AG10803 (cell line): ENCODE results near the gene SCO2.

Source experiments
- DNase-seq: peaks from one replicate; pipeline ENCODE4 v3.0.0; 2010; ENCODE audit warnings: low read depth
- H3K4me3 ChIP-seq: 2 replicates; pipeline ENCODE4 v1.5.1; 2011; ENCODE audit warnings: mild to moderate bottlenecking, low read length, control low read depth
- TF ChIP-seq, protein P1 (sequence below): conservative IDR thresholded peaks from 2 replicates; pipeline ENCODE4 v1.5.1; 2011; ENCODE audit warnings: mild to moderate bottlenecking, low read length, control low read depth, inconsistent platforms

Gene SCO2

DNA sequence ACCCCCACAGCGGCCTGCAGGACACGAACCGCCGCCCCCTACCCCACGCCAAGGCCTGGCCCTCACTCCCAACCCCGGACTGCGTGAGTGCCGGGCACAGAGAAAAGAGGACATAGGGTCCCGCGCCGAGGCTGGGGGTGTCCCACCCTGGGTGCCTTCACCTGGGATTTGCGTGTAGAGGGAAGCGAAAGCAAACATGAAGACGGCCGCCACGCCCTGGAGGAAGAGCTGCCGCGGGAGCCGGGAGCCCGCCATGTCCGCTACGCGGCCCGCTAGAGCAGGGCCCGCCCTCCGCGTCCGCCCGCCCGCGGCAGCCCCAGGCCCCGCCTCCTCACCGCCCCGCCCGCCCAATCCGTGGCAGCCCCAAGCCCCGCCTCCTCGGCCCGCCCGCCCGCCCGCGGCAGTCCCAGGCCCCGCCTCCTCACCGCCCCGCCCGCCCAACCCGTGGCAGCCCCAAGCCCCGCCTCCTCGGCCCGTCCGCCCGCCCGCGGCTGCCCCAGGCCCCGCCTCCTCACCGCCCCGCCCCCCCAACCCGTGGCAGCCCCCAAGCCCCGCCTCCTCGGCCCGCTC is 17.9 kb downstream of the SCO2 start, which contains the start of gene LMF2:
Gene LMF2 (minus strand): TSS at position 282 of the 570 bp plus-strand sequence. CDS start 27 bp downstream, at position 255.
- TF ChIP-seq, protein P1, sequence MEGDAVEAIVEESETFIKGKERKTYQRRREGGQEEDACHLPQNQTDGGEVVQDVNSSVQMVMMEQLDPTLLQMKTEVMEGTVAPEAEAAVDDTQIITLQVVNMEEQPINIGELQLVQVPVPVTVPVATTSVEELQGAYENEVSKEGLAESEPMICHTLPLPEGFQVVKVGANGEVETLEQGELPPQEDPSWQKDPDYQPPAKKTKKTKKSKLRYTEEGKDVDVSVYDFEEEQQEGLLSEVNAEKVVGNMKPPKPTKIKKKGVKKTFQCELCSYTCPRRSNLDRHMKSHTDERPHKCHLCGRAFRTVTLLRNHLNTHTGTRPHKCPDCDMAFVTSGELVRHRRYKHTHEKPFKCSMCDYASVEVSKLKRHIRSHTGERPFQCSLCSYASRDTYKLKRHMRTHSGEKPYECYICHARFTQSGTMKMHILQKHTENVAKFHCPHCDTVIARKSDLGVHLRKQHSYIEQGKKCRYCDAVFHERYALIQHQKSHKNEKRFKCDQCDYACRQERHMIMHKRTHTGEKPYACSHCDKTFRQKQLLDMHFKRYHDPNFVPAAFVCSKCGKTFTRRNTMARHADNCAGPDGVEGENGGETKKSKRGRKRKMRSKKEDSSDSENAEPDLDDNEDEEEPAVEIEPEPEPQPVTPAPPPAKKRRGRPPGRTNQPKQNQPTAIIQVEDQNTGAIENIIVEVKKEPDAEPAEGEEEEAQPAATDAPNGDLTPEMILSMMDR: no peak
- DNase-seq: no peak
- peak within 1 kb of the TSS; percentile 97 for H3K4me3 ChIP-seq

DNA sequence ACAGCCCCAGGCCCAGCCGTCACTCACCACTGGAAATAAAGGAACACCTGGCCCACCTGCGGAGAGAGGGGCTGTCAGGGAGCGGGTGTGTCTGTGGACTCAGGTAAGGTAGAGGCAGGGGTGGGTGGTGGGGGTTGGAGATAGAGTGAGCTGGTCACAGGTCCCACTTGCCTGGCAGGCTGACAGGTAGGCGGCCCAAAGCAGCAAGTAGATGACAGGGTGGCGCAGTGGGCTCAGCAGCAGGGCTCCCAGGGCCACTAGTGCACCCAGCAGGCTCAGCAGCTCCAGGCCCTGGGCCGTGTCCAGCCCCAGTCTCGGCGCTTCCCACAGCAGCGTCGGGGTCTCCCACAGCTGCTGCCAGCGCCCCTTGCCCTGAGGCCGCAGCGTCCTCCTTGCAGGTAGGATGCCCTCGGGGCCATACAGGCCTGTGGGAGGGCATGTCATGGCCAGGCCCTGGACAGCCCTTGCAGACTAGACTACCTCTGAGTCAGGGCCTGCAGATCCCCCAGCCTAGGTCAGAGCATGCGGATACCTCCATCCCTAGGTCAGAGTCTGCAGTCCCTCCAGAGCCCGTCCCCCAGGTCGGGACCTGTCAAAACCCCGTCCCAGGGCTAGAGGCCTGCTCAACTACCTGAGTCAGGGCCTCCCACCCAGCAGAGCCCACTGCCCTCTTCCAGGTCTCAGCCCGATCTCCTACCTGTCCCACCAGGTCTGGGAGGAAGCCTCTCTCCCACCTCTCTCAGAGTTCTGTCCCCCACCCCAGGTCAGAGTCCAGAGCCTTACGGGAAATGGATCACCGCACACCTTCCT is 18.6 kb downstream of the SCO2 start:
- peak overlapping the region; percentile 97 for H3K4me3 ChIP-seq
- TF ChIP-seq, protein P1: no peak
- no peak for DNase-seq

DNA sequence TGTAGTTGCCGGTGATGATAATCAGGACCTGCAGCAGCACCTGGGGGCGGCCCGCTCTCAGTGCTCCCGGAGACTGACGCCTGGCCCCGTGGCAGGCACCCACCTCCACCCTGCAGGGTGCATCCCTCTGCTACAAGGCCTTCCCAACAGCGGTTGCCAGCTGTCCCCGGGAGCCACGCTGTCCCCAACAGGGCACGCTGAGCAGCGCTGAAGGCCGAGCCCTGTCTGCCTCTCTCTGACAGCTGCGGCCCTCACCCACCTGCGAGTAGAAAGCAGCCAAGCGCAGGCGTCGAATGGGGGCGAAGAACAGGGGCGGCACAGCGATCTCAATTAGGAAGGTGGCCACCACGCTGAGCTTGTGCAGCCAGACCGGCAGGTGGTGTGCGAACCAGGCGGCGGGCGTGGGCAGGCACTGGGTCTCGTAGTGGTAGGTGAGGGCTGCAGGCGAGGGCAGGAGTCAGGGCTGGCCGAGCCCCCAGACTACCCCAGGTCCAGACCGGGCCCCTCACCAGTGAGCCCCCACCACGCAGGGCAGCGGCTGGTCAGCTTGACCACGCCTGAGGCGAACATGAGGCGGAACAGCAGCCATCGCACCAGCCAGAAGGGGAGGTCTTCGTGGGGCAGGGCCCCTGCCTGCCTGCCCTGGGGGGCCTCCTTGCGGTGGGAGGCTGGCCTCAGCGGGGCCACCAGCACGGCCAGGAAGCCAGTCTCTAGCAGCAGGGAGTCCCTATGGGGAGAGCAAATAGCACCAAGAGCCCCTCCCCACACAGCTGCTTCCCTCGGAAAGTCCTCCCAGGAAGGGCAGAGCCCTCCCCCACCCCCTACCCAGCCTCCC is 19.4 kb downstream of the SCO2 start:
- no peak for DNase-seq
- TF ChIP-seq, protein P1: no peak
- peak overlapping the region; percentile 97 for H3K4me3 ChIP-seq

DNA sequence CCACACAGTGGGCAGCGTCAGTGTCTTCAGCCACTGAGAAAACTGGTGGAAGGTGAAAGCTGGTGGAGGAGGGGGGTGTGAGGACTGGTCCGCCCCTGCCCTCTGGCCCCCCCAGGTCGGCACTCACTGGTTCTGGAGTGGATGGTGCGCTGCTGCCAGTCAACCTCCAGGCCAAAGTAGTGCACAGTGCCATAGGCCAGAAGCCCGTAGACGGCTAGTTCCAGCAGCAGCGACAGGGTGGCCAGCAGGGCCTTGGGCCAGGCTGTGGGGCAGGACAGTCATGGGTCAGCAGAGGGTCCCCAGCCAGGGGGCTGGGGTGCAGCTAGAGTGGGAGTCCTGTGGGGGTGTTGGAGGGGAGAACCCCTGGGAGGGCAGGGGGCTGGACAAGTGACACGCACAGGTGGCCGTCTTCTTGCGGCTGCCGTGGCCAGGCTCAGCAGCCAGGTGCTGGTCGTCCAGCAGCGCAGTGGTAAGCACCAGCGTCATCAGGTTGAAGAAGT is 20.1 kb downstream of the SCO2 start:
- no peak overlapping the region for H3K4me3 ChIP-seq
- no peak for DNase-seq
- TF ChIP-seq, protein P1: no peak

DNA sequence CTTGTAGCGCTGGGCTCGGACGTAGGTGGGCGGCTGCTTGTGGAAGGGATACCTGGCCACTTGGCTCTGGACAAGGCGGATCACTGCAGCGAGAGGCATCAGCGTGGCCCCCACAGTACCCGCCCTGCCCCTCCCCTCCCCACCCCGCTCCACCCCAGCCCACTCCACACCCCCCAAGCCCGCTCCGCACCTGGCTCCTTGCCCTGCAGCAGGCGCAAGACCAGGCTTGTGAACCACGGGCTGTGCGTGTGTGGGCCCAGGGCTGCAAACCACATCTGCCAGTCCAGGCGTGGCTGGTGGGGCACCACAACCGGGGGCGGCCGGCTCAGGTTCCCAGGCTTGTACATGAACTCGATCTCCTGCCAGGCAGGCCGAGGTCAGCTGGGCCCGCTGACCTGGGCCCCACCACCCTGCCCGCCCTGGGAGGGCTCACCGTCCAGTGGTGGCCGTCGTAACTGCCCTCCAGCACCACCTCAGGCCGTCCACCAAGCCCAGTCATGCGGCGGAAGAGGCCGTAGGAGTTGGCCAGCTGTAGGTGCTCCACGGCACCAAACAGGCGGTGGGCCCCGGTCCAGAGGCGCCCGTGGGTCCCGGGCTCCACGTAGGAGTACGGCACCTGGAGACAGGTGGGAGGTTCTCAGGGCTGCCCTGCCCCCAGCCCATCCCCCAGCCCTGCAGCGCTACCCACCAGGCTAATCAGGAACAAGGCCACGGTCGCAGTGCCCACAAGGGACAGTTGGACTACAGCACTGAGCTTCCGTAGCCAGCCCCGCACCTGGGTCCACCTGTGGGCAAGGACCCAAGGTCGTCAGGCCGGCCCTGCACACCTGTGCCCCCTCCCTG is 20.8 kb downstream of the SCO2 start:
- TF ChIP-seq, protein P1: no peak
- no peak for DNase-seq
- no peak overlapping the region for H3K4me3 ChIP-seq

DNA sequence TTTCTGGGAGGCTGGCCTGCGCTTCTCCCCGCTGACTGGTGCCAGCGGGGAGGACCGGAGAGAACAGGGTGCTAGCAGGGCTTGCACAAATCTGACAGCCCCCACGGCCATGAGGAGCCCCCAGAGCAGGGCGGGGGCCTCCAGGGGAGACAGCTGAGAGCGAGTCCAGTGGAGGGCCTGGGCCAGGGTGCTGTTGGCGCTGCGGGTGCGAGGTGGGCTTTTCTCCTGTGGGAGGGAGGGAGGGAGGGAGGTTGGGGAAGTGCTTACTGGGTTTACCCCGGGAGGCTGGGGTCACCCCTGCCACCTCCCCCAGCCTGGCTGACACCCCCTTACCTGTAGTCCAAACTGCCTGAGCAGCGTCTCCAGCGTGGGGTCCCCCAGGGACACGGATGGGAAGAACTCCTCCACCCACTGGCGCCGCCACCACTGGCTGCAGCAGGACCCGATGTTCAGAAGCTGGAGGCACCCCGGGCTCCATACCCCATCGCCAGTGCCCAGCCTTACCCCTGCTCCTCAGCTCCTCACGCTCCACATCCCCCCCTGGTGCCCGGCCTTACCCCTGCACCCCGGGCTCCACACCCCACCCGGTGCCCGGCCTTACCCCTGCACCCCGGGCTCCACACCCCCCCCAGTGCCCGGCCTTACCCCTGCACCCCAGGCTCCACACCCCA is 21.8 kb downstream of the SCO2 start:
- DNase-seq: no peak
- TF ChIP-seq, protein P1: no peak
- no peak overlapping the region for H3K4me3 ChIP-seq
